GM21529 (cell line): ENCODE results near the gene ATP6V1B1.

Experiments used
- ATAC-seq: cut with Tn5 transposase; IDR thresholded peaks from one replicate; pipeline ENCODE4 v1.9.1; 2021; ENCODE audit not compliant: unreplicated experiment

Gene ATP6V1B1

DNA sequence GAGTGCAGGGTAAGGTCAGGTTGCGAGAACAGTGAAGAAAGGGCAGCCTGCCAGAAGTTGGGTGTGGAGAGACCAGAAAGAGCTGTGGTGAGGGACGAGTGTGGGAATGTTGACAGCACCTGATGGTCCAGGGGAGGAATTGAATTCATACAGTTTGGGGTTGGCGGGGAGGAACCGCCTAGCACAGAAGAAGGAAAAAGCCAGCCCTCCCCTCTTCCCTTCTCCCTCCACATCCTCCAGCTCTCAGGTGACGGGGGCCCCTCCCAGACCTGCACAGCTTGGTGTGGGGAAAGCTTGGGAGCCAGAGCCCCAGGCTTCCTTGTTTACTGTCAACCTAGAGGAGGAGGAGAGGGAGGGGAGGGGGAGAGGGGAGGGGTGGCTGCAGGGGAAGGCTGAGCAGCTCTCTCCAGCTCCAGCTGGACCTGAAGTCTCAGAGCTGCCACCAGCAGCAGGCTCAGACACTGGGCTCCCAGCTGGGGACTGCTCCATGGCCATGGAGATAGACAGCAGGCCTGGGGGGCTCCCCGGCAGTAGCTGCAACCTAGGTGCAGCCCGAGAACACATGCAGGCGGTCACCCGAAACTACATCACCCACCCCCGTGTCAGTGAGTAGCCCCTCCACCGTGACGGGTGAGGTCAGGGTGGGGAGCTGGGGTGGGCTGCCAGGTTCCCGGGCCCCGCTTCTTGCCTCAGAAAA, at the start of gene ATP6V1B1:
TSS of gene ATP6V1B1 (plus strand) at position 433 of the 697 bp plus-strand sequence. CDS start at position 488, 55 bp downstream.
- no peak for ATAC-seq

- no peak for ATAC-seq
Measured at GRCh38 chr2:70886541-70886987, 49.1 kb upstream of the ATP6V1B1 start.

- ATAC-seq: no peak
Measured at GRCh38 chr2:70887208-70887549, 48.5 kb upstream of the ATP6V1B1 start.

- ATAC-seq: no peak
Measured at GRCh38 chr2:70887550-70888246, 48.0 kb upstream of the ATP6V1B1 start.

- ATAC-seq: no peak
Measured at GRCh38 chr2:70888366-70888922, 47.3 kb upstream of the ATP6V1B1 start.

DNA sequence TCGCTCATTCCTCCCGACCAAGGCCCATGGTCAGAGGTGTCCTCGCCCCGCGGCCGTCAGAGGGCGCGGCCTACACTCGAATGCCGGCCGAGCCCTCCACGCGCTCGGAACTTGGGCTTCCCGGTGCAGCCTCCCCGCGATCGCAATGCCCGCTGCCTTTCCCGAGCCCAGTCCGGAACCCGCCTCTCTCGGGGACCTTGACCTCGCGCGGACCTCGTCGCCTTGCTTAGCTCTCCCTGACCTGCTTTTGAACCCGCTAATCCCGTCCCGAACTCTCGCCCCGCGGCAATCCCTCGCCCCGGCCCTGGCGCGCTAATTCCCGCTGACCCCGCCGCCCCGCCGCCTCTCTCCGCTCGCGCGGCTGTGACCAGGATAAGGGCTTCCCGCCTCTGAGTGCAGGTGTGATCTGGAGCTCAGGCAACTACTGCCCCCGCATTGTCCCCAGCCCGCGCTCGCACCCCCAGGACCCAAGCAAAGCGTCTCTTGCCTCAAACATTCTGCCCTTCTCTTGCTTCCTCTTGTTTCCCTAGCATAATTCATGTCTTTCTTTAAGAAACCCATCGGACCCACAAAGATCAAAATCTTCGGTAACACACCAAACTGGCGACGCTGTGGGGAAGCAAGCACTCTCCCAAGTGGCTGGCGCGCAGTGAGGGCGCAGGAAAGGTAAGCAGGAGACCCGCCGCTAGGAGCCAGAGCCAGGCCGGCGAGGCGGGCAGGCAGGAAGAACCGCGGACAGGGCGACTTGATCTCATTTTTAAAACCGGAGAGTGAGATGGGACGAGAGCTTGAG, 46.6 kb upstream of the ATP6V1B1 start:
- no peak for ATAC-seq

GRCh38 chr2:70889716-70890037, 46.0 kb upstream of the ATP6V1B1 start:
- ATAC-seq: no peak

DNA sequence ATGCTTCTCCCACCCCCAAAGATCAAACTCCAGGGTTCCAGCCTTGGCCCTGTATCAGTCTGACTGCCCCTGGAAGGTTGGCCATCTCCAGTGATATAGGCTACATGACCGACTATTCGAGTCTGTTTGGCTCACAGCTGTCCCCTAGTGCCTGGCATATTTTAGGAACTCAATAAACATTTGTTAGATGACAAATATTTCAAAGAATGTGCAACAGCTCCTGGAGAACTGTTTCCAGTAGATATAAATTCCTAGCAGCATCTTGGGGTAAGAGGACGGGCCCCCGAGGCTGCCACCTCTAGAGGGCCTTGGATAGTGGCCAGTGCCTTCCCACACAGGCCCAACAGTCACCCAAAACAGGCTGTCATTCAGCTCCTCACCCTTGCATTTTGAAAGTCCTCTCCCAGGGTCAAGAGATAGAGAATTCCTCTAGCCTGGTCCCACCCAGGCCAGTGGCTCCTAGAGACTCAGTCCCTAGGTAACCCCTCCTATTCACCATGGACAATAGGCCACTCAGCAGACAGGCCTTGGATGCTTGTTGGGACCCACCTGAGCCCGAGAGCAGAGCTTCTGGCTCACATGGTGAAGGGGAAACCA, 45.1 kb upstream of the ATP6V1B1 start:
- no peak for ATAC-seq

- no peak for ATAC-seq
Measured at GRCh38 chr2:70891572-70892357, 43.9 kb upstream of the ATP6V1B1 start.

- ATAC-seq: no peak
Measured at GRCh38 chr2:70892750-70893149, 43.0 kb upstream of the ATP6V1B1 start.

GRCh38 chr2:70893186-70893585, 42.5 kb upstream of the ATP6V1B1 start:
- no peak for ATAC-seq

GRCh38 chr2:70894765-70895164, 40.9 kb upstream of the ATP6V1B1 start:
- no peak for ATAC-seq

- no peak for ATAC-seq
Measured at GRCh38 chr2:70895249-70895648, 40.5 kb upstream of the ATP6V1B1 start.

- ATAC-seq: no peak
Measured at GRCh38 chr2:70895998-70896764, 39.5 kb upstream of the ATP6V1B1 start.

GRCh38 chr2:70896765-70897202, 38.9 kb upstream of the ATP6V1B1 start:
- no peak for ATAC-seq

DNA sequence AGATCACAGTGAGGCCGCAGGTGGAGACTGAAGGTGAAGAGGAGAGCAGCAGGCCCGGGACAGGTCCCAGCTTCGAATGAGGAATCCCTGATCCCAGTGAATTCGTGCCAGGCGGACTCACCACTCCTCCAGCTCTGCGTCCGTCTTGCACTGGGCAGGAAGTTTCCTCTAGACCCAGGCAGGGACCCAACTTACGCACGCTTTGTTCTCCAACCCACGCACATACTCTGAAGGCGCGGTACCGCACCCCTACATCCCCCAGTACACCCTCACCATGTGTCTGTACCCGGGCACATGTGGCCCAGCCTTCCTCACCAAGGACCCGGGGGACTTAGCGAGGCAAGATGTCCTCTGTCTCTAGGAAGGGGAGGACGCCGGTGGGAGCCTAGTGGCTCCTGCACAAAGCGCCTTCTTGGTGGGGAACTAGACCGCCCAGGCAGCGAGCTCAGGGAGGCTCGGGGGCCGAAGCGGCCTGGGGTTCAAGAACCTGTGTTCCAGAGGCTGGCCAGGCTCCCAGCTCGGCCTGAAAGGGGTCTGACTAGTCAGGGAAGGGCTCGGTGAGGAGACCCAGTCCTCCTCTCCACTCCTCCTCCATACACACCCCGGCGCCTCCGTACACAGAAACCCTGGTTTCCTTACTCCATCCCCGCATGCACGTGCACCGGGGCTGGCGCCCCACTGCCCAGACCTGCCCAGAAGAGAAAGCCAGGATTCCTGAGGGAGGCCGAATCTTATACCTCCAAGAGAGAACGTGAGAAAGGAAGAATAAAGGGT, 38.3 kb upstream of the ATP6V1B1 start:
- no peak for ATAC-seq

DNA sequence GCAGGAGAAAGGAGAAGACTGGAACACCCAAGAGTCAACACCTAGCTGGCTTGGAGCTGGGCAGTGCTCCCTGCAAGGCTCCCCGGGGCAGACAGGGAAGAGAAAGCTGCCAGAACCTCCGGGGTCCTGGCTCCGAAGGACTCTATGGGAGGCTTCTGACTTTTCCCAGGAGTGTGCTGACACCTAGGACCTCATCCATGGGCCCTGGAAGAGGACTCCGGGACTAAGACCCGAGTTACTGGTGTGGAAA, 37.8 kb upstream of the ATP6V1B1 start:
- ATAC-seq: no peak

DNA sequence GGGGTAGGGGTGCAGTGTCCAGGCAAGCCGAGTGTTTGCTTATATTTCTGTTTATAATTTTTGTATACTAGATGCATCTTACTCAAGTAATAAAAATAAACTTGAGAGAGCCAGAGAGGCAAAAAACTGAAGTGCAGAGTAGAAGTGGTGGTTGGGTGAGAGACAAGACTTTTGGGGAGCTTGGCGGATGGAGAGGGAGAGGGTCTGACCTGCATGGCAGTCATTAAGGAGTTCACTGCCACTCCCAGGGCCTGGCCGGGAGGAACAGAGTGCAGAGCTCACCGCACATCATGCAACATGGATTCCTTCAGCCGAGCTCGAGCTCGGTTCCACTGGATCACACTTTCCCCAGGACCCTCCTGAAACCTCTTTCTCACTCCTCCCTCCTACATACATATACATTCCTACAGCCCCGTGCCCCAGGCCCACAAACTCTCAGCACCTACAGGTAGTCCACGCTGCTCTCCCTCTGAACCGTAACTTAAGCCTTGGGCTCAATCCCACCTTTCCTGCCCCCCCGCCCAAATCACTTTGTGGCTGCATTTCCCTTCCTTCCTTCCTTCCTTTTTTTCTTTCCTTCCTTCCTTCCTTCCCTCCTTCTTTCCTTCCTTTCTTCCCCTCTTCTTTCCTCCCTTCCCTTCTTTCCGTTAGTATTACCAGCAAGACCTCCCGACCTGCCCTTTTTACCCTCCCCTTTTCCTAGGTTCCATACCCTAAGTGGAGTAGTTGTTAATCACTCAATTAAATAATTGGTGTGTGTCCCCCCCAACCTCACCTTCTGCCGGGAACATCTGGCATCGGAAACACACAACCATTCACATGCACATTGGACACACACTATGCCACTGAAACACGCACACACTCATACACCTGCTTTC, 37.1 kb upstream of the ATP6V1B1 start:
- no peak for ATAC-seq
